ENCODE measurements around the gene AHCY.
"Not testable (repeated sequence)": the region's sequence is repeated elsewhere in the genome, so short reads cannot be mapped to it uniquely, and the experiment has no call there.

Gene AHCY

GRCh38 chr20:34264141-34264540 lies 39.0 kb downstream of the AHCY start:
- no peak overlapping the region for H3K27ac ChIP-seq
- intact Hi-C loops (cut with DNase I; ENCODE audit: low total_unique reads) = no loop called here

GRCh38 chr20:34263468-34263867 lies 39.7 kb downstream of the AHCY start:
- H3K9me3 ChIP-seq; H3K27me3 ChIP-seq; H3K36me3 ChIP-seq; DNase-seq; H3K4me1 ChIP-seq; H3K27ac ChIP-seq; intact Hi-C loops (cut with DNase I; ENCODE audit: low total_unique reads); H3K4me3 ChIP-seq: not testable (repeated sequence)

More at GRCh38 chr20:34264141-34264540, 39.0 kb downstream of the AHCY start:
- Histone ChIP-seq H3K27me3 (no peaks in the 10 kb centered on the region), H3K4me3 (no peak overlapping the region), H3K4me1 (peaks cover 0 to 8% (median 6%) of the 10 kb centered on the region in 4 donors), H3K9me3 (no peaks in the 10 kb centered on the region), H3K36me3 (no peaks in the 10 kb centered on the region)
- no peak for DNase-seq
- no peak for TF ChIP-seq CTCF (IDR thresholded peaks at IDR 0.05)

- H3K4me3 ChIP-seq = no peak overlapping the region
- no peaks in the 10 kb centered on the region for H3K4me1 ChIP-seq
- intact Hi-C loops (cut with DNase I; ENCODE audit: low total_unique reads) = no loop called here
- TF ChIP-seq CTCF (IDR thresholded peaks at IDR 0.05) = no peak
- no peaks in the 10 kb centered on the region for H3K36me3 ChIP-seq
- no peak overlapping the region for H3K27ac ChIP-seq
- H3K9me3 ChIP-seq = no peaks in the 10 kb centered on the region
- no peak for DNase-seq
- no peaks in the 10 kb centered on the region for H3K27me3 ChIP-seq
Measured at GRCh38 chr20:34262488-34263288, 40.5 kb downstream of the AHCY start.

- Histone ChIP-seq H3K27ac (no peak overlapping the region), H3K9me3 (no peaks in the 10 kb centered on the region), H3K27me3 (no peaks in the 10 kb centered on the region), H3K36me3 (no peaks in the 10 kb centered on the region), H3K4me1 (no peaks in the 10 kb centered on the region), H3K4me3 (no peak overlapping the region)
- TF ChIP-seq CTCF (IDR thresholded peaks at IDR 0.05) = no peak
- DNase-seq = no peak
- intact Hi-C loops (cut with DNase I; ENCODE audit: low total_unique reads) = no loop called here
Measured at GRCh38 chr20:34260208-34260942, 42.8 kb downstream of the AHCY start.

- intact Hi-C loops (cut with DNase I; ENCODE audit: low total_unique reads) = no loop called here
- no peak for TF ChIP-seq CTCF (IDR thresholded peaks at IDR 0.05)
- Histone ChIP-seq H3K27me3 (no peaks in the 10 kb centered on the region), H3K4me1 (no peaks in the 10 kb centered on the region), H3K27ac (no peak overlapping the region), H3K9me3 (no peaks in the 10 kb centered on the region), H3K36me3 (no peaks in the 10 kb centered on the region), H3K4me3 (no peak overlapping the region)
- DNase-seq = no peak
Measured at GRCh38 chr20:34256629-34257124, 46.5 kb downstream of the AHCY start.

- H3K4me3 ChIP-seq = no peak overlapping the region
- H3K36me3 ChIP-seq = no peaks in the 10 kb centered on the region
- H3K27ac ChIP-seq = no peak overlapping the region
- no peak for TF ChIP-seq CTCF (IDR thresholded peaks at IDR 0.05)
- no peaks in the 10 kb centered on the region for H3K4me1 ChIP-seq
- H3K27me3 ChIP-seq = no peaks in the 10 kb centered on the region
- DNase-seq = no peak
- intact Hi-C loops (cut with DNase I; ENCODE audit: low total_unique reads) = no loop called here
- no peaks in the 10 kb centered on the region for H3K9me3 ChIP-seq
Measured at GRCh38 chr20:34254979-34255378, 48.2 kb downstream of the AHCY start.

- H3K4me3 ChIP-seq; DNase-seq; H3K27ac ChIP-seq; intact Hi-C loops (cut with DNase I; ENCODE audit: low total_unique reads); H3K36me3 ChIP-seq; H3K4me1 ChIP-seq; H3K27me3 ChIP-seq; H3K9me3 ChIP-seq: not testable (repeated sequence)
Measured at GRCh38 chr20:34252431-34253086, 50.6 kb downstream of the AHCY start.

Data from tibial artery (tissue), 4 donors.